ENCODE results near the gene PTX4. TPM values are rescaled to one million over a fixed set of nuclear protein-coding genes. Genes with fewer than 3 reads are reported as not detected.

PTX4 gene
- total and polyA plus RNA-seq, 9 of the 15 experiments (the other 6 are each of a cell fraction or from before 2014, with no cell fraction given): 0.11 TPM; not detected in 8

- in situ Hi-C loops (cut with MboI) (no loop called here), intact Hi-C loops (cut with micrococcal nuclease) (no loop called here)
- Histone ChIP-seq H3K4me2 (ENCODE audit: insufficient read depth, low read length) (no peak within 1 kb of the TSS), H4K20me1 (replicated peaks; ENCODE audit: control insufficient read depth, insufficient read depth, low read length) (peaks cover 8% of the 10 kb centered on the region; the same call in 1 of the 2 replicates), H3K9me1 (ENCODE audit: control insufficient read depth, insufficient read depth, low read length) (no peaks in the 10 kb centered on the region), H3K9ac (ENCODE audit: insufficient read depth in 1 of 2, low read depth in 2 of 2, low read length in 2 of 2) (peak within 1 kb of the TSS in 1 of 2 experiments; percentile 61; a peak in 1 of 4 replicates), H3K4me3 (no peak within 1 kb of the TSS), H3K27ac (ENCODE audit: extremely low read depth, low read depth, low read length) (no peak within 1 kb of the TSS), H3K27me3 (ENCODE audit: control insufficient read depth in 2 of 2, insufficient read depth in 2 of 2, low read length in 2 of 2) (peaks cover 21 to 80% of the 10 kb centered on the region in 2 experiments; a peak in 4 of 5 replicates), H3K9me3 (replicated peaks; ENCODE audit: control insufficient read depth, insufficient read depth, low read depth, low read length) (no peaks in the 10 kb centered on the region), H3K36me3 (ENCODE audit: control insufficient read depth, insufficient read depth, low read length) (no peaks in the 10 kb centered on the region), H2AFZ (ENCODE audit: low read depth, low read length) (no peak within 1 kb of the TSS), H3K79me2 (ENCODE audit: control insufficient read depth, insufficient read depth, low read length) (no peaks in the 10 kb centered on the region), H3K4me1 (replicated peaks in 1 of 2; ENCODE audit: control insufficient read depth in 2 of 2, insufficient read depth in 2 of 2, low read length in 2 of 2) (peaks cover 0 to 72% of the 10 kb centered on the region in 2 experiments; a peak in 2 of 5 replicates)
- FAIRE-seq (no peak), DNase-seq (ENCODE audit: extremely low read depth in 1 of 4, low spot score in 3 of 4) (no peak), ATAC-seq (no peak)
- POLR2A ChIA-PET: no interaction called here
- CTCF ChIA-PET (ENCODE audit: low intra/inter-chr PET ratio): no interaction called here
- WGBS (ENCODE audit: insufficient coverage, low coverage, missing lambda C conversion rate): 44% methylated on average over 21 of the region's 27 CpGs
- BruUV-seq (replicated peaks): no TSS peak
- no peak for TF ChIP-seq CTCFL (IDR thresholded peaks at IDR 0.05; ENCODE audit: borderline replicate concordance, insufficient read depth, low read depth, low read length, poor library complexity, severe bottlenecking)
Observed at GRCh38 chr16:1533443-1533951, 44.8 kb upstream of the PTX4 start, which contains the start of gene TMEM204. TMEM204 (plus strand) TSS chr16:1533666; CDS start chr16:1534276, 610 bp downstream.

DNA sequence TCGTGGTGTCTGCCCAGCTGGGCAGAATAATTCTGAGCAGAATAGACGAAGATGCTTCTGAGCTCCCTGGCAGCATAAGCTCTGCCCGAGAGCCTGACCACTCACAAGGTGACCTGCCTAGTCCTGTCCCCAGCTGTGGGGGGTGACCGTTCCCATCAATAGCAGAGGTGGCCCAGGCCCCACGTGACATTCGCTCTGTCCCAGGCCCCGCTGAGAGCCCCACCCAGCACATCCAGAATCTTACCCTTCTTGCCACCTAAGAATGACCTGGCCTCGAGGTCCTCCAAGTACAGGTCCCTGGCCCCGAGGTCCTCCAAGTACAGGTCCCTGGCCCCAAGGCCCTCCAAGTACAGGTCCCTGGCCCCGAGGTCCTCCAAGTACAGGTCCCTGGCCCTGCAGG, 44.0 kb upstream of the PTX4 start:
- Histone ChIP-seq H3K79me2 (ENCODE audit: control insufficient read depth, insufficient read depth, low read length) (no peaks in the 10 kb centered on the region), H3K9ac (ENCODE audit: insufficient read depth in 1 of 2, low read depth in 2 of 2, low read length in 2 of 2) (peak overlapping the region in 1 of 2 experiments; percentile 61; a peak in 1 of 4 replicates), H3K4me3 (no peak overlapping the region), H3K27ac (ENCODE audit: extremely low read depth, low read depth, low read length) (no peak overlapping the region), H3K4me1 (replicated peaks in 1 of 2; ENCODE audit: control insufficient read depth in 2 of 2, insufficient read depth in 2 of 2, low read length in 2 of 2) (peaks cover 4 to 75% of the 10 kb centered on the region in 2 experiments; a peak in 3 of 5 replicates), H3K9me3 (replicated peaks; ENCODE audit: control insufficient read depth, insufficient read depth, low read depth, low read length) (no peaks in the 10 kb centered on the region), H3K36me3 (ENCODE audit: control insufficient read depth, insufficient read depth, low read length) (no peaks in the 10 kb centered on the region), H3K9me1 (ENCODE audit: control insufficient read depth, insufficient read depth, low read length) (no peaks in the 10 kb centered on the region), H4K20me1 (replicated peaks; ENCODE audit: control insufficient read depth, insufficient read depth, low read length) (peaks cover 12% of the 10 kb centered on the region; the same call in 1 of the 2 replicates), H2AFZ (ENCODE audit: low read depth, low read length) (no peak overlapping the region), H3K27me3 (ENCODE audit: control insufficient read depth in 2 of 2, insufficient read depth in 2 of 2, low read length in 2 of 2) (peaks cover 21 to 85% of the 10 kb centered on the region in 2 experiments; a peak in 4 of 5 replicates), H3K4me2 (ENCODE audit: insufficient read depth, low read length) (no peak overlapping the region)
- WGBS (ENCODE audit: insufficient coverage, low coverage, missing lambda C conversion rate): 11% methylated on average over 10 of the region's 10 CpGs
- ATAC-seq: no peak
- ChIA-PET POLR2A (interaction anchor here (0.6 to 1.1 kb wide), 2 partner anchors 20 to 169 kb away, joined by 3 to 4 read pairs; no protein-coding TSS in a partner anchor), CTCF (ENCODE audit: low intra/inter-chr PET ratio) (no interaction called here)
- in situ Hi-C loops (cut with MboI): no loop called here
- no TSS peak for BruUV-seq (replicated peaks)
- FAIRE-seq: no peak
- intact Hi-C loops (cut with micrococcal nuclease): no loop called here
- no peak for DNase-seq (ENCODE audit: extremely low read depth in 1 of 4, low spot score in 3 of 4)
- TF ChIP-seq GABPA (tag; conservative IDR thresholded peaks at IDR 0.05; ENCODE audit: low read depth) (no peak), CCAR2 (IDR thresholded peaks at IDR 0.05; ENCODE audit: low read depth, low read length) (no peak), FOXA3 (CRISPR knock-in tag; conservative IDR thresholded peaks at IDR 0.05 in 1 of 2, IDR thresholded peaks at IDR 0.05 in 1 of 2) (no peak), KLF10 (CRISPR knock-in tag; IDR thresholded peaks at IDR 0.05) (no peak), SRSF1 (IDR thresholded peaks at IDR 0.05; ENCODE audit: low read depth, low read length) (no peak), TARDBP (IDR thresholded peaks at IDR 0.05) (no peak), SMAD4 (CRISPR knock-in tag; conservative IDR thresholded peaks at IDR 0.05) (no peak), EP400 (IDR thresholded peaks at IDR 0.05) (no peak)
- TF ChIP-seq, protein P1, sequence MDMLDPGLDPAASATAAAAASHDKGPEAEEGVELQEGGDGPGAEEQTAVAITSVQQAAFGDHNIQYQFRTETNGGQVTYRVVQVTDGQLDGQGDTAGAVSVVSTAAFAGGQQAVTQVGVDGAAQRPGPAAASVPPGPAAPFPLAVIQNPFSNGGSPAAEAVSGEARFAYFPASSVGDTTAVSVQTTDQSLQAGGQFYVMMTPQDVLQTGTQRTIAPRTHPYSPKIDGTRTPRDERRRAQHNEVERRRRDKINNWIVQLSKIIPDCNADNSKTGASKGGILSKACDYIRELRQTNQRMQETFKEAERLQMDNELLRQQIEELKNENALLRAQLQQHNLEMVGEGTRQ (CRISPR knock-in tag; IDR thresholded peaks at IDR 0.05): no peak
